SU-DHL-6 (cell line): ENCODE data around the gene F3.

Source experiments
- H2AFZ ChIP-seq: fragments of 200-600 bp; sonication (generic); 2 replicates; pipeline ENCODE4 v1.6.1; 2014; ENCODE audit warnings: low read depth, mild to moderate bottlenecking, moderate library complexity, mixed read lengths, antibody characterized with exemption, low read length; ENCODE audit not compliant: severe bottlenecking
- H3F3A ChIP-seq: fragments of 200-600 bp; shearing (Covaris generic); 2 replicates; pipeline ENCODE4 v1.6.0; 2016; ENCODE audit warnings: antibody characterized with exemption, mild to moderate bottlenecking; ENCODE audit not compliant: insufficient read depth
- H3K27ac ChIP-seq: fragments of 200-600 bp; sonication (generic); 2 replicates; pipeline ENCODE4 v1.5.1; 2016; ENCODE audit warnings: low read depth, mild to moderate bottlenecking, low read length, moderate library complexity, mixed read lengths
- H3K27me3 ChIP-seq: fragments of 200-600 bp; sonication (generic), shearing (Covaris generic); 2 replicates; pipeline ENCODE4 v1.6.0; 2014; ENCODE audit warnings: mild to moderate bottlenecking, low read length
- H3K36me3 ChIP-seq: fragments of 200-600 bp; sonication (generic); 2 replicates; pipeline ENCODE4 v1.6.1; 2014; ENCODE audit warnings: mild to moderate bottlenecking, low read length, mixed read lengths
- H3K4me2 ChIP-seq: fragments of 300-600, 200-600 bp; shearing (Covaris generic), sonication (generic); 2 replicates; pipeline ENCODE4 v1.6.0; 2014; ENCODE audit warnings: low read length, low read depth, mild to moderate bottlenecking; ENCODE audit not compliant: poor library complexity, severe bottlenecking
- H3K4me3 ChIP-seq: fragments of 200-600 bp; sonication (generic); 2 replicates; pipeline ENCODE4 v1.5.1; 2014; ENCODE audit warnings: antibody characterized with exemption, low read length, mild to moderate bottlenecking, mixed read lengths; ENCODE audit not compliant: insufficient read depth, poor library complexity, severe bottlenecking
- H3K79me2 ChIP-seq: fragments of 200-600 bp; sonication (generic); 2 replicates; pipeline ENCODE4 v1.6.1; 2014; ENCODE audit warnings: mild to moderate bottlenecking, low read length, moderate library complexity; ENCODE audit not compliant: insufficient read depth
- H3K9ac ChIP-seq: fragments of 200-600 bp; sonication (generic); 2 replicates; pipeline ENCODE4 v1.7.0; 2014; ENCODE audit warnings: mild to moderate bottlenecking, low read length
- H3K9me2 ChIP-seq: fragments of 200-600 bp; sonication (generic); replicated peaks from 2 replicates; pipeline ENCODE4 v1.6.1; 2014; ENCODE audit warnings: low read length; ENCODE audit not compliant: insufficient read depth
- H3K9me3 ChIP-seq: fragments of 200-600 bp; sonication (generic); 2 replicates; pipeline ENCODE4 v1.6.1; 2014; ENCODE audit warnings: low read length, mixed read lengths; ENCODE audit not compliant: insufficient read depth
- H4K20me1 ChIP-seq: fragments of 200-600 bp; sonication (generic); 2 replicates; pipeline ENCODE4 v1.6.1; 2014; ENCODE audit warnings: low read depth, mild to moderate bottlenecking, antibody characterized with exemption, low read length, moderate library complexity, mixed read lengths
- CTCF ChIP-seq: fragments of 200-600 bp; sonication (generic); IDR thresholded peaks from one replicate; pipeline ENCODE4 v1.5.1; 2017; ENCODE audit warnings: antibody characterized with exemption, mild to moderate bottlenecking, low read length, moderate library complexity; ENCODE audit not compliant: insufficient read depth, poor library complexity, severe bottlenecking
- EZH2phosphoT487 ChIP-seq: fragments of 200-600 bp; sonication (generic), shearing (Covaris generic); conservative IDR thresholded peaks from 2 replicates; pipeline ENCODE4 v1.6.1; 2018; ENCODE audit warnings: mild to moderate bottlenecking, antibody characterized with exemption, low read length, moderate library complexity, mixed read lengths

F3 gene

GRCh38 chr1:94528299-94528698, 13.3 kb downstream of the F3 start:
- Histone ChIP-seq H3K4me2 (no peak overlapping the region), H3F3A (no peaks in the 10 kb centered on the region), H3K36me3 (no peaks in the 10 kb centered on the region), H3K9me3 (no peaks in the 10 kb centered on the region), H2AFZ (no peak overlapping the region), H3K9ac (no peak overlapping the region), H3K27me3 (no peaks in the 10 kb centered on the region), H3K4me3 (no peak overlapping the region), H4K20me1 (no peaks in the 10 kb centered on the region), H3K27ac (no peak overlapping the region), H3K9me2 (no peaks in the 10 kb centered on the region), H3K79me2 (no peaks in the 10 kb centered on the region)
- TF ChIP-seq CTCF = no peak
- TF ChIP-seq EZH2phosphoT487 = no peak

- TF ChIP-seq CTCF (no peak), EZH2phosphoT487 (no peak)
- H3F3A ChIP-seq = no peaks in the 10 kb centered on the region
- no peaks in the 10 kb centered on the region for H4K20me1 ChIP-seq
- no peaks in the 10 kb centered on the region for H3K36me3 ChIP-seq
- H3K4me2 ChIP-seq = no peak overlapping the region
- no peaks in the 10 kb centered on the region for H3K27me3 ChIP-seq
- H3K9me2 ChIP-seq = no peaks in the 10 kb centered on the region
- H3K9ac ChIP-seq = no peak overlapping the region
- no peaks in the 10 kb centered on the region for H3K9me3 ChIP-seq
- no peak overlapping the region for H2AFZ ChIP-seq
- no peak overlapping the region for H3K4me3 ChIP-seq
- H3K79me2 ChIP-seq = no peaks in the 10 kb centered on the region
- H3K27ac ChIP-seq = no peak overlapping the region
Measured at GRCh38 chr1:94527447-94528031, 14.0 kb downstream of the F3 start.

GRCh38 chr1:94526152-94526980, 15.2 kb downstream of the F3 start:
- no peak overlapping the region for H3K9ac ChIP-seq
- no peak overlapping the region for H3K4me3 ChIP-seq
- no peaks in the 10 kb centered on the region for H3K9me2 ChIP-seq
- TF ChIP-seq CTCF (no peak), EZH2phosphoT487 (no peak)
- H3K4me2 ChIP-seq = no peak overlapping the region
- H3K27ac ChIP-seq = no peak overlapping the region
- H4K20me1 ChIP-seq = no peaks in the 10 kb centered on the region
- H3K36me3 ChIP-seq = no peaks in the 10 kb centered on the region
- H3K9me3 ChIP-seq = no peaks in the 10 kb centered on the region
- H3F3A ChIP-seq = no peaks in the 10 kb centered on the region
- no peak overlapping the region for H2AFZ ChIP-seq
- H3K79me2 ChIP-seq = no peaks in the 10 kb centered on the region
- H3K27me3 ChIP-seq = no peaks in the 10 kb centered on the region
